Lung (tissue), 12 donors: ENCODE results near the gene REEP1. TPM values are rescaled to one million over a fixed set of nuclear protein-coding genes. Genes with fewer than 3 reads are reported as not detected.

Experiments
- ATAC-seq: fragments of 200-7000 bp; cut with Tn5 transposase; one replicate; pipeline ENCODE4 v1.9.1; 2020; ENCODE audit warnings: moderate number of reproducible peaks; ENCODE audit not compliant: insufficient read depth, low FRiP score
- DNase-seq, 3 donors: peaks; one replicate each; pipeline ENCODE4 v3.0.0-alpha.2; 2013 to 2017
- H3K27ac ChIP-seq, 2 donors: one replicate each; pipeline ENCODE4 v1.5.1; 2013; ENCODE audit warnings: mild to moderate bottlenecking in 2 of 2, moderate library complexity in 2 of 2, control low read depth in 1 of 2, inconsistent platforms in 1 of 2, low read depth in 1 of 2, low read length in 1 of 2
- H3K27me3 ChIP-seq, 3 donors: one replicate each; pipeline ENCODE4 v1.5.1; 2013; ENCODE audit warnings: low read length in 2 of 3; ENCODE audit not compliant: control insufficient read depth in 3 of 3, insufficient read depth in 3 of 3
- H3K36me3 ChIP-seq, 4 donors: one replicate each; pipeline ENCODE4 v1.5.1; 2013; ENCODE audit warnings: low read length in 4 of 4, mild to moderate bottlenecking in 1 of 4, moderate library complexity in 1 of 4; ENCODE audit not compliant: control insufficient read depth in 4 of 4, insufficient read depth in 4 of 4
- H3K4me1 ChIP-seq, 5 donors: one replicate each; pipeline ENCODE4 v1.5.1; 2013; ENCODE audit warnings: low read length in 5 of 5, mild to moderate bottlenecking in 2 of 5, moderate library complexity in 1 of 5; ENCODE audit not compliant: control insufficient read depth in 5 of 5, insufficient read depth in 5 of 5
- H3K4me3 ChIP-seq: one replicate; pipeline ENCODE4 v1.5.1; 2013; ENCODE audit warnings: mild to moderate bottlenecking, control low read depth, moderate library complexity
- H3K9ac ChIP-seq, 2 donors: one replicate each; pipeline ENCODE4 v1.5.1; 2013; ENCODE audit warnings: low read length in 2 of 2, control low read depth in 1 of 2; ENCODE audit not compliant: insufficient read depth in 1 of 2
- H3K9me3 ChIP-seq, 4 donors: one replicate each; pipeline ENCODE4 v1.5.1; 2013; ENCODE audit warnings: low read length in 3 of 4, mild to moderate bottlenecking in 1 of 4, moderate library complexity in 1 of 4; ENCODE audit not compliant: control insufficient read depth in 4 of 4, insufficient read depth in 3 of 4
- CTCF ChIP-seq: IDR thresholded peaks from 2 replicates; pipeline ENCODE4 v1.5.1; 2012; ENCODE audit warnings: mild to moderate bottlenecking; ENCODE audit errors: control extremely low read depth, extremely low read depth
- WGBS, 2 donors: extraction: QIAGEN DNeasy Blood & Tissue Kit; methylation state at CpG; one replicate each; pipeline ENCODE4 v1.1.7; 2013; 5-methylcytosine and 5-hydroxymethylcytosine counted together
- polyA plus RNA-seq, 2 donors: library from polyadenylated mRNA; stranded (reverse); fragments of 200-250 nt; gene quantifications; one replicate each; pipeline ENCODE4 v1.2.1, GENCODE V29; 2013
- total RNA-seq, 2 donors: library from RNA; depleted of rRNA in 1 of 2; stranded (reverse); fragments of >200 nt in 1 of 2; gene quantifications; one replicate each; pipeline ENCODE4 v1.2.1, GENCODE V29; 2014 to 2021
- donor health status: control.
- donor health status: control.
- donor health status: Bipolar disorder and iron deficiency.
- donor health status: healthy.
- donor health status: DM: yes; HTN: yes; CAD: no.

Gene REEP1
- total and polyA plus RNA-seq, 4 donors: 2.4 to 19.7 (median 5.4) TPM

GRCh38 chr2:86233436-86233835, 104.0 kb downstream of the REEP1 start:
- ATAC-seq (no peak), DNase-seq (no peak)
- no peak for TF ChIP-seq CTCF
- H3K36me3 ChIP-seq: no peaks in the 10 kb centered on the region
- H3K9me3 ChIP-seq: no peaks in the 10 kb centered on the region
- H3K4me1 ChIP-seq: peaks cover 0 to 13% (median 6%) of the 10 kb centered on the region in 5 donors
- H3K27me3 ChIP-seq: no peaks in the 10 kb centered on the region
- H3K9ac ChIP-seq: no peak overlapping the region
- no peak overlapping the region for H3K27ac ChIP-seq
- H3K4me3 ChIP-seq: no peak overlapping the region
- 75 to 81% methylated on average over 4 of the region's 4 CpGs for WGBS, 2 donors

GRCh38 chr2:86232910-86233309, 104.5 kb downstream of the REEP1 start:
- peaks cover 0 to 13% (median 6%) of the 10 kb centered on the region in 5 donors for H3K4me1 ChIP-seq
- H3K36me3 ChIP-seq: no peaks in the 10 kb centered on the region
- no peak overlapping the region for H3K9ac ChIP-seq
- no peak overlapping the region for H3K4me3 ChIP-seq
- no peak for TF ChIP-seq CTCF
- ATAC-seq (no peak), DNase-seq (no peak)
- H3K27me3 ChIP-seq: no peaks in the 10 kb centered on the region
- H3K9me3 ChIP-seq: no peaks in the 10 kb centered on the region
- 93 to 96% methylated on average over 6 of the region's 6 CpGs for WGBS, 2 donors
- no peak overlapping the region for H3K27ac ChIP-seq

GRCh38 chr2:86232373-86232784, 105.0 kb downstream of the REEP1 start:
- ATAC-seq: no peak
- H3K4me1 ChIP-seq: peaks cover 0 to 13% (median 6%) of the 10 kb centered on the region in 5 donors
- H3K27ac ChIP-seq: no peak overlapping the region
- no peak overlapping the region for H3K4me3 ChIP-seq
- H3K9me3 ChIP-seq: no peaks in the 10 kb centered on the region
- WGBS, 2 donors: 86 to 89% methylated on average over 15 of the region's 15 CpGs
- H3K9ac ChIP-seq: no peak overlapping the region
- H3K36me3 ChIP-seq: no peaks in the 10 kb centered on the region
- no peaks in the 10 kb centered on the region for H3K27me3 ChIP-seq
- TF ChIP-seq CTCF: no peak
- no peak for DNase-seq

GRCh38 chr2:86231680-86232372, 105.6 kb downstream of the REEP1 start:
- DNase-seq (no peak), ATAC-seq (no peak)
- no peaks in the 10 kb centered on the region for H3K9me3 ChIP-seq
- no peak overlapping the region for H3K27ac ChIP-seq
- H3K4me1 ChIP-seq: peaks cover 0 to 13% (median 6%) of the 10 kb centered on the region in 5 donors
- no peaks in the 10 kb centered on the region for H3K36me3 ChIP-seq
- no peak overlapping the region for H3K4me3 ChIP-seq
- WGBS, 2 donors: 88 to 89% methylated on average over 13 of the region's 13 CpGs
- no peak overlapping the region for H3K9ac ChIP-seq
- no peaks in the 10 kb centered on the region for H3K27me3 ChIP-seq
- no peak for TF ChIP-seq CTCF
